Fibroblast of skin of scalp (primary cell): ENCODE measurements around the gene MAPKAPK2.

ENCODE experiments used
- DNase-seq: peaks from one replicate; pipeline ENCODE4 v3.0.0-alpha.2; 2013

The MAPKAPK2 gene

GRCh38 chr1:206779638-206780037 is 94.9 kb downstream of the MAPKAPK2 start:
- DNase-seq, result no peak

- no peak for DNase-seq
Observed at GRCh38 chr1:206782448-206782847, 97.7 kb downstream of the MAPKAPK2 start.

GRCh38 chr1:206783506-206783905 is 98.8 kb downstream of the MAPKAPK2 start:
- DNase-seq, result no peak
